H9 (cell line): Measurements from ENCODE around the gene FOXF1. TPM values are rescaled to one million over a fixed set of nuclear protein-coding genes. Genes with fewer than 3 reads are reported as not detected.

ENCODE experiments used
- DNase-seq: peaks from one replicate; pipeline ENCODE4 v3.0.0-alpha.2; 2017
- H2AFZ ChIP-seq: one replicate; pipeline ENCODE4 v1.6.1; 2013; ENCODE audit warnings: mild to moderate bottlenecking, low read length, control low read depth, moderate library complexity
- H2AK5ac ChIP-seq: 2 replicates; pipeline ENCODE4 v1.6.1; 2013; ENCODE audit warnings: low read length, control low read depth, mixed read lengths; ENCODE audit not compliant: insufficient read length
- H2BK120ac ChIP-seq: one replicate; pipeline ENCODE4 v1.6.1; 2013; ENCODE audit warnings: low read depth, mild to moderate bottlenecking, low read length, control low read depth, inconsistent platforms; ENCODE audit not compliant: poor library complexity, severe bottlenecking
- H2BK12ac ChIP-seq: 2 replicates; pipeline ENCODE4 v1.6.1; 2013; ENCODE audit warnings: low read length, control low read depth, mixed read lengths, low read depth; ENCODE audit not compliant: insufficient read length
- H2BK15ac ChIP-seq: 2 replicates; pipeline ENCODE4 v1.6.1; 2013; ENCODE audit warnings: low read depth, low read length, control low read depth
- H2BK20ac ChIP-seq: one replicate; pipeline ENCODE4 v1.6.1; 2013; ENCODE audit warnings: low read depth, mild to moderate bottlenecking, low read length, control low read depth, inconsistent platforms; ENCODE audit not compliant: poor library complexity, severe bottlenecking
- H2BK5ac ChIP-seq: 2 replicates; pipeline ENCODE4 v1.6.1; 2013; ENCODE audit warnings: low read length, control low read depth, mixed read lengths; ENCODE audit not compliant: insufficient read length
- H3K14ac ChIP-seq: 2 replicates; pipeline ENCODE4 v1.6.1; 2013; ENCODE audit warnings: low read length, control low read depth; ENCODE audit not compliant: insufficient read depth
- H3K18ac ChIP-seq: 2 replicates; pipeline ENCODE4 v1.6.1; 2013; ENCODE audit warnings: low read depth, mild to moderate bottlenecking, mixed read lengths, low read length, control low read depth; ENCODE audit not compliant: insufficient read length
- H3K23ac ChIP-seq: 2 replicates; pipeline ENCODE4 v1.6.1; 2013; ENCODE audit warnings: low read length, control low read depth, mixed read lengths, low read depth; ENCODE audit not compliant: insufficient read length
- H3K23me2 ChIP-seq: 2 replicates; pipeline ENCODE4 v1.6.1; 2013; ENCODE audit warnings: low read depth, mild to moderate bottlenecking, mixed read lengths, low read length, control low read depth; ENCODE audit not compliant: insufficient read length, poor library complexity, severe bottlenecking
- H3K27ac ChIP-seq: 2 replicates; pipeline ENCODE4 v1.5.1; 2013; ENCODE audit warnings: low read length, control low read depth, mixed read lengths, low read depth; ENCODE audit not compliant: insufficient read length
- H3K27me3 ChIP-seq: 2 replicates; pipeline ENCODE4 v1.6.1; 2013; ENCODE audit warnings: low read length, control low read depth, inconsistent platforms; ENCODE audit not compliant: insufficient read depth
- H3K4ac ChIP-seq: 2 replicates; pipeline ENCODE4 v1.6.1; 2013; ENCODE audit warnings: low read depth, mild to moderate bottlenecking, control low read depth, inconsistent platforms, low read length, moderate library complexity
- H3K4me1 ChIP-seq: 2 replicates; pipeline ENCODE4 v1.6.1; 2013; ENCODE audit warnings: low read length, control low read depth, inconsistent platforms; ENCODE audit not compliant: insufficient read depth
- H3K4me2 ChIP-seq: 2 replicates; pipeline ENCODE4 v1.6.1; 2013; ENCODE audit warnings: low read length, control low read depth, mixed read lengths; ENCODE audit not compliant: insufficient read length, insufficient read depth
- H3K56ac ChIP-seq: 2 replicates; pipeline ENCODE4 v1.6.1; 2013; ENCODE audit warnings: low read depth, mild to moderate bottlenecking, mixed read lengths, low read length, control low read depth; ENCODE audit not compliant: insufficient read length
- H3K79me1 ChIP-seq: 2 replicates; pipeline ENCODE4 v1.6.1; 2013; ENCODE audit warnings: low read depth, mild to moderate bottlenecking, moderate library complexity, low read length, control low read depth, inconsistent platforms; ENCODE audit not compliant: insufficient read depth, poor library complexity, severe bottlenecking
- H3K79me2 ChIP-seq: 2 replicates; pipeline ENCODE4 v1.6.1; 2013; ENCODE audit warnings: low read length, control low read depth, inconsistent platforms; ENCODE audit not compliant: insufficient read depth
- H3K9ac ChIP-seq: 2 replicates; pipeline ENCODE4 v1.6.1; 2013; ENCODE audit warnings: low read length, control low read depth, mixed read lengths; ENCODE audit not compliant: insufficient read length; ENCODE audit errors: extremely low read depth
- H3K9me3 ChIP-seq: one replicate; pipeline ENCODE4 v1.6.1; 2013; ENCODE audit warnings: low read depth, low read length, inconsistent platforms; ENCODE audit not compliant: control insufficient read depth
- H3T11ph ChIP-seq: one replicate; pipeline ENCODE4 v1.6.1; 2013; ENCODE audit warnings: mild to moderate bottlenecking, low read length, control low read depth, inconsistent platforms
- H4K20me1 ChIP-seq: one replicate; pipeline ENCODE4 v1.6.1; 2013; ENCODE audit not compliant: control insufficient read depth, insufficient read length, insufficient read depth
- H4K5ac ChIP-seq: 2 replicates; pipeline ENCODE4 v1.6.1; 2013; ENCODE audit warnings: low read depth, mild to moderate bottlenecking, mixed read lengths, low read length, control low read depth; ENCODE audit not compliant: insufficient read length
- H4K8ac ChIP-seq: replicated peaks from 2 replicates; pipeline ENCODE4 v1.6.1; 2013; ENCODE audit warnings: low read length, control low read depth, mixed read lengths, low read depth; ENCODE audit not compliant: insufficient read length
- H4K91ac ChIP-seq: 2 replicates; pipeline ENCODE4 v1.6.1; 2013; ENCODE audit warnings: low read depth, mild to moderate bottlenecking, moderate library complexity, mixed read lengths, low read length, control low read depth; ENCODE audit not compliant: insufficient read length
- H3K27ac Mint-ChIP-seq, 3 experiments: 2 replicates in 2 of 3; 3 replicates in 1 of 3; pipeline ENCODE4 v1.8.0; 2020 to 2021; ENCODE audit warnings: mixed read lengths in 3 of 3, mild to moderate bottlenecking in 1 of 3, moderate library complexity in 1 of 3
- H3K27me3 Mint-ChIP-seq: 2 replicates; pipeline ENCODE4 v1.8.0; 2021; ENCODE audit warnings: low read depth, mild to moderate bottlenecking, moderate library complexity, mixed read lengths
- H3K36me3 Mint-ChIP-seq, 3 experiments: 2 replicates in 2 of 3; 3 replicates in 1 of 3; pipeline ENCODE4 v1.8.0; 2020 to 2021; ENCODE audit warnings: low read depth in 3 of 3, mixed read lengths in 3 of 3; ENCODE audit not compliant: insufficient read depth in 1 of 3
- H3K4me1 Mint-ChIP-seq, 2 experiments: 2 replicates each; pipeline ENCODE4 v1.8.0; 2020; ENCODE audit warnings: mixed read lengths in 2 of 2
- H3K4me3 Mint-ChIP-seq, 2 experiments: 2 replicates in 1 of 2; 3 replicates in 1 of 2; pipeline ENCODE4 v1.8.0; 2020 to 2021; ENCODE audit warnings: mild to moderate bottlenecking in 2 of 2, mixed read lengths in 2 of 2, moderate library complexity in 1 of 2
- H3K9me3 Mint-ChIP-seq, 2 experiments: 2 replicates in 1 of 2; 3 replicates in 1 of 2; pipeline ENCODE4 v1.8.0; 2020; ENCODE audit warnings: mild to moderate bottlenecking in 2 of 2, mixed read lengths in 2 of 2, moderate library complexity in 1 of 2
- WGBS: extraction: QIAGEN DNeasy Blood & Tissue Kit; methylation state at CpG from one replicate; pipeline ENCODE4 v1.1.7; 2013; ENCODE audit warnings: missing lambda C conversion rate, low lambda C conversion rate, mixed read lengths; ENCODE audit not compliant: insufficient read length; ENCODE audit errors: extremely low coverage; 5-methylcytosine and 5-hydroxymethylcytosine counted together
- total RNA-seq: library from RNA; stranded (reverse); gene quantifications from 2 replicates; pipeline ENCODE4 v1.2.1, GENCODE V29; 2021
- TF ChIP-seq, protein P1 (sequence below): fragments of 200-600 bp; sonication (generic); conservative IDR thresholded peaks from 3 replicates; pipeline ENCODE4 v1.8.0; 2021; ENCODE audit warnings: antibody characterized with exemption, mild to moderate bottlenecking

The FOXF1 gene
- total RNA-seq, 1 experiment from 2014 or later, result not detected

DNA sequence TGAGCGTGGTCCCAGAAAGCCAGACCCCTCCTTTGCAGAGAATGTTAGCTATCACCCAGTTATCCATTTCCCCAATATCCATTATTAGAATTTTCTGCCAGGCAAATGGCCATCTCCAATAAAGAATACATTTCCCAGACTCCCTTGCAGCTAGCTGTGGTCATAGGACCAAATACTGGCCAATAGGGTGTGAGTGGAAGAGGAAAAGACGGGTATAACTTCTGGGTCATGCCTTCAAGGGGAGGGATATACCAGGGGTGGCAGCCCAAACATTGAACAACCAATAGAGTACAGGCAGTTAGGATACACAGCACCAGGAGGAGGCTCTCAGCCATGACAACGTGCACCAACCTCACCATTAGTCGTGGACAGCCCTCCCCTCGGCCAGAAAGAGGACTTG lies 26.1 kb upstream of the FOXF1 start:
- TF ChIP-seq, protein P1, sequence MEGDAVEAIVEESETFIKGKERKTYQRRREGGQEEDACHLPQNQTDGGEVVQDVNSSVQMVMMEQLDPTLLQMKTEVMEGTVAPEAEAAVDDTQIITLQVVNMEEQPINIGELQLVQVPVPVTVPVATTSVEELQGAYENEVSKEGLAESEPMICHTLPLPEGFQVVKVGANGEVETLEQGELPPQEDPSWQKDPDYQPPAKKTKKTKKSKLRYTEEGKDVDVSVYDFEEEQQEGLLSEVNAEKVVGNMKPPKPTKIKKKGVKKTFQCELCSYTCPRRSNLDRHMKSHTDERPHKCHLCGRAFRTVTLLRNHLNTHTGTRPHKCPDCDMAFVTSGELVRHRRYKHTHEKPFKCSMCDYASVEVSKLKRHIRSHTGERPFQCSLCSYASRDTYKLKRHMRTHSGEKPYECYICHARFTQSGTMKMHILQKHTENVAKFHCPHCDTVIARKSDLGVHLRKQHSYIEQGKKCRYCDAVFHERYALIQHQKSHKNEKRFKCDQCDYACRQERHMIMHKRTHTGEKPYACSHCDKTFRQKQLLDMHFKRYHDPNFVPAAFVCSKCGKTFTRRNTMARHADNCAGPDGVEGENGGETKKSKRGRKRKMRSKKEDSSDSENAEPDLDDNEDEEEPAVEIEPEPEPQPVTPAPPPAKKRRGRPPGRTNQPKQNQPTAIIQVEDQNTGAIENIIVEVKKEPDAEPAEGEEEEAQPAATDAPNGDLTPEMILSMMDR, result no peak
- no peak overlapping the region for H3K4me3 Mint-ChIP-seq
- Histone ChIP-seq H3K27me3 (no peaks in the 10 kb centered on the region), H4K20me1 (no peaks in the 10 kb centered on the region), H4K8ac (no peak overlapping the region), H3K9me3 (no peaks in the 10 kb centered on the region), H2AFZ (no peak overlapping the region), H3K56ac (no peak overlapping the region), H3K79me1 (no peaks in the 10 kb centered on the region), H3K79me2 (no peaks in the 10 kb centered on the region), H3K14ac (no peak overlapping the region), H2BK15ac (no peak overlapping the region), H3K27ac (no peak overlapping the region), H3K4me1 (no peaks in the 10 kb centered on the region), H2BK20ac (no peak overlapping the region), H3K23me2 (no peaks in the 10 kb centered on the region), H3K18ac (no peak overlapping the region), H3K4me2 (no peak overlapping the region), H4K5ac (no peak overlapping the region), H3T11ph (no peak overlapping the region), H2BK12ac (no peak overlapping the region), H3K23ac (no peak overlapping the region), H4K91ac (no peak overlapping the region), H3K4ac (no peak overlapping the region), H2BK120ac (no peak overlapping the region), H2BK5ac (no peak overlapping the region), H3K9ac (no peak overlapping the region), H2AK5ac (no peak overlapping the region)
- H3K27ac Mint-ChIP-seq, result no peak overlapping the region
- DNase-seq, result no peak
- peaks cover 79% of the 10 kb centered on the region for H3K27me3 Mint-ChIP-seq
- peaks cover 4 to 7% of the 10 kb centered on the region in 2 experiments; a peak in 3 of 4 replicates for H3K4me1 Mint-ChIP-seq
- H3K36me3 Mint-ChIP-seq, result peaks cover 3 to 5% (median 4%) of the 10 kb centered on the region in 3 experiments; a peak in 4 of 7 replicates
- peaks cover 9 to 14% of the 10 kb centered on the region in 2 experiments for H3K9me3 Mint-ChIP-seq
- WGBS, result no CpG with 5 or more reads among the region's 5 CpGs
